ENCODE measurements around the gene DIS3L2.
"Not testable (repeated sequence)": the region's sequence is repeated elsewhere in the genome, so short reads cannot be mapped to it uniquely, and the experiment has no call there.

Gene DIS3L2

GRCh38 chr2:232307854-232308253, 346.3 kb downstream of the DIS3L2 start:
- no peak for DNase-seq

GRCh38 chr2:232308986-232309385, 347.5 kb downstream of the DIS3L2 start:
- no peak for DNase-seq

- peak; percentile 31 for DNase-seq
These were observed 348.1 kb downstream of the DIS3L2 start for GRCh38 chr2:232309592-232309991.

GRCh38 chr2:232310121-232310520, 348.6 kb downstream of the DIS3L2 start:
- DNase-seq = peak; percentile 34

- DNase-seq = no peak
These were observed 349.2 kb downstream of the DIS3L2 start for GRCh38 chr2:232310696-232311095.

- not testable (repeated sequence) for DNase-seq
These were observed 352.1 kb downstream of the DIS3L2 start for GRCh38 chr2:232313645-232314044.

- peak; percentile 92 for DNase-seq
These were observed 353.8 kb downstream of the DIS3L2 start for GRCh38 chr2:232315049-232315922.

- no peak for DNase-seq
These were observed 354.4 kb downstream of the DIS3L2 start for GRCh38 chr2:232315923-232316299.

- DNase-seq = no peak
These were observed 355.2 kb downstream of the DIS3L2 start for GRCh38 chr2:232316461-232317330.

GRCh38 chr2:232318169-232318855, 356.8 kb downstream of the DIS3L2 start:
- no peak for DNase-seq

- no peak for DNase-seq
These were observed 357.7 kb downstream of the DIS3L2 start for GRCh38 chr2:232319067-232319802.

- no peak for DNase-seq
These were observed 358.4 kb downstream of the DIS3L2 start for GRCh38 chr2:232319803-232320442.

- no peak for DNase-seq
These were observed 358.9 kb downstream of the DIS3L2 start for GRCh38 chr2:232320443-232320803.

GRCh38 chr2:232321156-232321816, 359.8 kb downstream of the DIS3L2 start:
- DNase-seq = peak; percentile 85

- no peak for DNase-seq
These were observed 360.5 kb downstream of the DIS3L2 start for GRCh38 chr2:232321817-232322559.

GRCh38 chr2:232322560-232323327, 361.2 kb downstream of the DIS3L2 start:
- DNase-seq = no peak

GRCh38 chr2:232323328-232323650, 361.8 kb downstream of the DIS3L2 start:
- no peak for DNase-seq

- not testable (repeated sequence) for DNase-seq
These were observed 362.5 kb downstream of the DIS3L2 start for GRCh38 chr2:232323967-232324366.

- no peak for DNase-seq
These were observed 363.3 kb downstream of the DIS3L2 start for GRCh38 chr2:232324778-232325177.
